GM21737 (cell line): ENCODE results near the gene GMFB.

Experiments
- ATAC-seq: cut with Tn5 transposase; IDR thresholded peaks from one replicate; pipeline ENCODE4 v1.9.1; 2021; ENCODE audit warnings: mild to moderate bottlenecking, moderate library complexity; ENCODE audit not compliant: unreplicated experiment

GMFB gene

DNA sequence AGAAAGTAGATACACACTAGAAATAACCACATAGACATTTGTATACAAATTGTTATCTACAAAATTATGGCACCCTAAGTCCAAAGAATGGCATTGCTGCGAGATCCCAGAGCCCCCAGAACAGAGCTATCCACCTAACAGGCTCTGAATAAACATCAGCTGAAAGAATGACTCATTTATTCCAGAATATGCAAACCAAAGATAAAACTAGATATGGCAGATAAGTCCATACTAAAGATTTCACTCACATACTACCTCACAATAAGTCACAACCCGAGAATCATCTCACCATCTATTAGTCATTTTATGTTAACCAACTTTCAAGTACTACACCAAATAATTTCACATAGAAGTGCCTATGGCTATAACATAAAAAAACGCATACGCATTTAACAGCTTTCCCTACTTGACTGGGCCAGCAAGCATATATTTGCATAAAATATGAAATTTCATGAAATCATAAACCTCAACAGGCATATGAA is 53.2 kb downstream of the GMFB start:
- no peak for ATAC-seq

DNA sequence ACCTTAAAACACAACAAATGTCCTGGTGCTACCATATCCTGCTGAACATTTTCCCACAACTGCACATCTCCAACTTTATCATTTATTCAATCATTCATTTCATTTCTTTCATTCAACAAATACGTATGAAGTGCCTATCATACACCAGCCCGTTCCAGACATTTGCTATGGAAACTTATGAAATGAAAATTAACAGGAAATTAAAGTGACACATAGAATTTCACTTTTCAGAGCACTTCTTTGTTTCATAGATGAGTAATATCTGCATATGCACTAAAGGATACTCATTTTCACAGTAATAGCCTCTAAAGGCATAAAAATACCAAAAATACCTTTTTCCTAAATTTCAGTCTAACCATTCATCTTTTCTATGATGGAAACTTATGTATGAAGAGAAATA is 60.3 kb downstream of the GMFB start:
- ATAC-seq: no peak

DNA sequence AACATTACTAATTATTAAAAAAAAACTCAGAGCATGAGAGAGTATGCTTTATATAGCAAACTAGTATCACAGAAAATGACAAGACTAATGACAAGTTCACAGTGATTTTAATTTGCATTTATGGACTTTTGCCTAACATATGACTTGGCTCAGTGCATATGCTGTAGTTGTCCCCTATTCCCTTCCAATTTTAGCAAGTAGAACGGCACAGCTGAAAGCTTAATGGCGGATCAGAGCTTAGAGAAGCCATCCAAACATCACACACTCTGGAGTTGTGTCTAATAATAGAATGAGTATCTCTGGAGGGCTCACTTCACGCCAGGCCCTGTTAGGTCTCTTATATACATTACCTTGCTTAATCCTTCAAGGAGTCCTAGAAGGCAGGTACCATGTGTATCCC is 60.9 kb downstream of the GMFB start:
- ATAC-seq: no peak

DNA sequence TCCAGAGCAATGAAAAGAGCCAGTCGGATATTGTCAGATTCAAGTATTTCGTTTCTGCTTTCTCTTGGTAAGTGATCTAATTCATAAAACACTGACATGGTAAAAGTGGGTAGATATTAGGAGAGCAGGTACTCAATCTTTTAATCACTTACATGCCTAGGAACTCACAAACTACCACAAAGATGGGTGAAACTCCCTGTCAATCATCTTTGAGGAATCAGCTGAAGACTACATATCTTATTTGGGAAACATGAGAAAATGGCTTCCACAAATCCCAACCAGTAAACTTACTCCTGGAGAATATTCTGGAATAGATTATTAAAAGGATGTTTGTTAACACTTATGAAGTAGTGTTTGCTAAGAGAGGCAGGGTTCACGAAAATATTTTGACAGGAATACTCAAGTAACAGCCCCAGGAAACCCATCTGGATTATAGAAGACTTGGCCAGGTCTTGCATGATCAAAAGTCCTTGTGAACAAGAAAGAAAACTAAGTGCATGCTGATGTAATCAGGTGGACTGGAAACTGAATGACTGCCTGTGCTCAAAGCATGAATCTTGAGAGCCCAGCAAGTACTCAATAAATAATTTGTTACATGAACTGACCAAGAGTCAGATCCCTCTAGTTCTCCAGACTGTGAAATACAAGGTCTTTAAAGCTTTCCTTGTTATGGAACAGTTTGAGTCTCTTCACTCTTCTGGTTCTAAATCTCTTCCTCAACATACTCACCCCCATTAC is 63.1 kb downstream of the GMFB start:
- ATAC-seq: no peak

DNA sequence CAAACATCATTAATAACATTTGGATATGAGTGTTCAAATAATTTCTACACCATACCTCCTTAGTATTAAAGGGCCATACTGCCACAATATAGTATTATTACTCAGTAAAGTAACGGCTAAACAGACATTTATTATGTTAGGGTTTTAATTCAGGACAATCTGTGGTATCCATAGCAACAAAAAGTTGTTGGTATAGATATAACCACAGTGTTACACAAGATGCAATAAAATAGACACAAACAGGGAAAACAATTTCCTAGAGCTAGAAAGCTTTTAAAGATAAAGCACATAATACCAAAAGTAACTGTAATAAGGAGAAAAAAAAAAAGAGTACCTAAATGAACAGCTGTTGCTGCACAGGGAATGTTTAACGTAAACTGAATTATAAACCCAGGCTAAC is 63.7 kb downstream of the GMFB start:
- ATAC-seq: no peak
